Left ventricle myocardium inferior (tissue), 1 donor: ENCODE results near the gene KCNG2. TPM values are rescaled to one million over a fixed set of nuclear protein-coding genes. Genes with fewer than 3 reads are reported as not detected.

Experiments
- DNase-seq: peaks from one replicate; pipeline ENCODE4 v3.0.0-alpha.2; 2020
- H3K27ac ChIP-seq: fragments of 200-600 bp; replicated peaks from 2 replicates; pipeline ENCODE4 v1.8.0; 2021
- H3K27me3 ChIP-seq: fragments of 200-600 bp; 2 replicates; pipeline ENCODE4 v1.8.0; 2021; ENCODE audit warnings: low read depth
- H3K36me3 ChIP-seq: fragments of 200-600 bp; 2 replicates; pipeline ENCODE4 v1.8.0; 2021
- H3K4me1 ChIP-seq: fragments of 200-600 bp; 2 replicates; pipeline ENCODE4 v1.8.0; 2021
- H3K4me3 ChIP-seq: fragments of 200-600 bp; 2 replicates; pipeline ENCODE4 v1.8.0; 2021; ENCODE audit warnings: mild to moderate bottlenecking, moderate library complexity
- H3K9me3 ChIP-seq: fragments of 200-600 bp; replicated peaks from 2 replicates; pipeline ENCODE4 v1.8.0; 2021
- intact Hi-C: fragments of 100-400 bp; cut with micrococcal nuclease; formaldehyde crosslinking; loops from one replicate; pipeline ENCODE4 v1.11.0; 2022
- total RNA-seq: library from RNA; stranded (reverse); fragmentation: NEBNext Ultra II Directional; extraction: Animal tissue kit (Norgen Biotek cat#: 25700); gene quantifications from one replicate; pipeline ENCODE4 v1.2.1, GENCODE V29; 2021
- TF ChIP-seq, protein P1 (sequence below): fragments of 200-600 bp; IDR thresholded peaks from 2 replicates; pipeline ENCODE4 v1.8.0; 2021; ENCODE audit warnings: antibody characterized with exemption, mild to moderate bottlenecking, borderline replicate concordance
- donor health status: DM: no; HTN: yes; CAD: no; lungs with severe emphysema.

The KCNG2 gene
- total RNA-seq, 1 donor from 2014 or later: not detected

DNA sequence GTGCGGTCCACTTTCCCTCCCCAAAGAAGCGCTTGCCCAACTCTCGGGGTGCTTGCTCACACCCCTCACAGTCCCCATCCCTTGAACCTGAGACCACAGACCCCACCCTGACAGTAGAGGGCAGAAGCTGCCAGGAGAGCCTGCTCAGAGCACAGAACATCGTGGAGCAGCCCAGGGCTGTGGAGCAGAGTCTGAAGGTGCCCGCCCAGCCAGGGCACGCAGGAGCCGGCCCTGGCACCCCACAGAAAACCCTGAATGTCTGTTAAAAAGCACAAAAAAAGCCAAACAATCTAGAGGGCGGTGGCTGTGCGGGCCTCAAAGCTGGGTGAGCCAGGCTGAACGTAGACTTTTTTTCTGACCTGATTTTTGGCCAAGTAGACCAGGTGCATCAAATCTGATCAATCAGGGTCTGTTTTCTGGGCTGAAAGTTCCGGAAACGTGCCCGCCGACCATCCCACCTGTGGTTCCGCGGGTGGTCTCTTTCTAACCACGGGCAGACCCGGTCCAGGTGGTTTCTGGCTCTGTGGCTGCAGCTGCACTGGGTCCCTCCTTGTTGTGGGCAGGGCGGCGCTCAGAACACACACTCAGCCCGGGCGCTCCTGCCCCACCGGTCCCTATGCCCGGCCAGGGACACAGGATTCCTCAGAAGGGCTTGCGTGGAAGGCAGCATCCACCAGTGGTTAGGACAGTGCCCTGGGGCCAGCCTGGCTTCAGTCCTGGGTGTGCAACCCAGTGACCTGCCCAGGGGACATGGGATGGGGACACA lies 87.4 kb downstream of the KCNG2 start:
- no peak for DNase-seq

GRCh38 chr18:79887181-79888000 lies 89.7 kb downstream of the KCNG2 start:
- DNase-seq: no peak
- Histone ChIP-seq H3K4me1 (no peaks in the 10 kb centered on the region), H3K27ac (no peak overlapping the region), H3K27me3 (peaks cover 12% of the 10 kb centered on the region), H3K36me3 (no peaks in the 10 kb centered on the region), H3K9me3 (peaks cover 51% of the 10 kb centered on the region), H3K4me3 (no peak overlapping the region)
- intact Hi-C loops: no loop called here
- TF ChIP-seq, protein P1, sequence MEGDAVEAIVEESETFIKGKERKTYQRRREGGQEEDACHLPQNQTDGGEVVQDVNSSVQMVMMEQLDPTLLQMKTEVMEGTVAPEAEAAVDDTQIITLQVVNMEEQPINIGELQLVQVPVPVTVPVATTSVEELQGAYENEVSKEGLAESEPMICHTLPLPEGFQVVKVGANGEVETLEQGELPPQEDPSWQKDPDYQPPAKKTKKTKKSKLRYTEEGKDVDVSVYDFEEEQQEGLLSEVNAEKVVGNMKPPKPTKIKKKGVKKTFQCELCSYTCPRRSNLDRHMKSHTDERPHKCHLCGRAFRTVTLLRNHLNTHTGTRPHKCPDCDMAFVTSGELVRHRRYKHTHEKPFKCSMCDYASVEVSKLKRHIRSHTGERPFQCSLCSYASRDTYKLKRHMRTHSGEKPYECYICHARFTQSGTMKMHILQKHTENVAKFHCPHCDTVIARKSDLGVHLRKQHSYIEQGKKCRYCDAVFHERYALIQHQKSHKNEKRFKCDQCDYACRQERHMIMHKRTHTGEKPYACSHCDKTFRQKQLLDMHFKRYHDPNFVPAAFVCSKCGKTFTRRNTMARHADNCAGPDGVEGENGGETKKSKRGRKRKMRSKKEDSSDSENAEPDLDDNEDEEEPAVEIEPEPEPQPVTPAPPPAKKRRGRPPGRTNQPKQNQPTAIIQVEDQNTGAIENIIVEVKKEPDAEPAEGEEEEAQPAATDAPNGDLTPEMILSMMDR: no peak

More for the DNA sequence above, 87.4 kb downstream of the KCNG2 start:
- H3K36me3 ChIP-seq: no peaks in the 10 kb centered on the region
- no peaks in the 10 kb centered on the region for H3K4me1 ChIP-seq
- intact Hi-C loops: no loop called here
- no peak overlapping the region for H3K4me3 ChIP-seq
- peaks cover 28% of the 10 kb centered on the region for H3K9me3 ChIP-seq
- TF ChIP-seq, protein P1: no peak
- no peak overlapping the region for H3K27ac ChIP-seq
- H3K27me3 ChIP-seq: peaks cover 12% of the 10 kb centered on the region

GRCh38 chr18:79888016-79888415 lies 90.3 kb downstream of the KCNG2 start:
- intact Hi-C loops: no loop called here
- H3K36me3 ChIP-seq: no peaks in the 10 kb centered on the region
- H3K27me3 ChIP-seq: peaks cover 12% of the 10 kb centered on the region
- TF ChIP-seq, protein P1: no peak
- H3K27ac ChIP-seq: no peak overlapping the region
- no peak overlapping the region for H3K4me3 ChIP-seq
- no peaks in the 10 kb centered on the region for H3K4me1 ChIP-seq
- no peak for DNase-seq
- peaks cover 57% of the 10 kb centered on the region for H3K9me3 ChIP-seq

DNA sequence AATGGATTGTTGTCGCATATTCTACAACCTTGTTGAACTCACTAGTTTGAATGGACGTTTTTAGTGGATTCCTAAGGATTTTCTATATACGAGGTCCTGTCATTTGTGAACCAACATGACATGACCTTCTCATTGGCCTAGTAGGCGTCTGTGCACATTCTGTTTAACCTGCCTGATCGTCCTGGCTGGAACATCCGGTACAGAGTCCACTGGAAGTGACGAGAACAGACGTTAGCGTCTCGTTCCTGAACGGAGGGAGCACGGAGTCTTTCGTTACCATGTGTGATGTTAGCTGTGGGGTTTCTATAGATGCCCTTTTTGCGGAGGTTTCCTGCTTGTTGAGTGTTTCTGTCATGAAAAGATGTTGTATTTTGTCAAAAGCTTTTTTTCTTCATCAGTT lies 91.8 kb downstream of the KCNG2 start:
- Histone ChIP-seq H3K27me3 (peaks cover 10% of the 10 kb centered on the region), H3K9me3 (peaks cover 72% of the 10 kb centered on the region), H3K27ac (no peak overlapping the region), H3K4me1 (no peaks in the 10 kb centered on the region), H3K36me3 (no peaks in the 10 kb centered on the region), H3K4me3 (no peak overlapping the region)
- intact Hi-C loops: no loop called here
- TF ChIP-seq, protein P1: no peak
- no peak for DNase-seq

DNA sequence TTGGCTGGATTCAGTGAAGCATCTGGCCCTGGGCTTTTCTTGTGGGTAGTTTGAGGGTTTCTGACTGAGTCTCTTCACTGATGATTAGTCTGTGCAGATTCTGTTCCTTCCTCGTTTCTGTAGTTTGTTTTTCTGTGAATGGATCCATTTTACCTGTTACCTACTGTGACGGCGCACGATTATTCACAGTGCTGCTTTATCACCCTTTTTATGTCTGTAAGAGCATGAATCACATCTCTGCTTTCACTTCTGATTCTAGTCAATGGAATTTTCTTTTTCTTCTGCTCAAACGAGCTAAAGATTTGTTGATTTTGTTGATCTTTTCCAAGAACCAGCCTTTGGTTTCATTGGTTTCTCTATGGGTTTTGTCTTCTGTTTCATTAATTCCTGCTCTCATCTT lies 92.9 kb downstream of the KCNG2 start:
- no peaks in the 10 kb centered on the region for H3K36me3 ChIP-seq
- H3K4me1 ChIP-seq: no peaks in the 10 kb centered on the region
- peaks cover 84% of the 10 kb centered on the region for H3K9me3 ChIP-seq
- H3K4me3 ChIP-seq: no peak overlapping the region
- DNase-seq: no peak
- intact Hi-C loops: no loop called here
- TF ChIP-seq, protein P1: no peak
- no peaks in the 10 kb centered on the region for H3K27me3 ChIP-seq
- no peak overlapping the region for H3K27ac ChIP-seq
